Measurements from ENCODE around the gene BACE1-AS. TPM values are rescaled to one million over a fixed set of nuclear protein-coding genes. Genes with fewer than 3 reads are reported as not detected.

BACE1-AS gene
- total and polyA plus RNA-seq, 2 experiments from 2014 or later: 10.6 to 19.6 TPM

DNA sequence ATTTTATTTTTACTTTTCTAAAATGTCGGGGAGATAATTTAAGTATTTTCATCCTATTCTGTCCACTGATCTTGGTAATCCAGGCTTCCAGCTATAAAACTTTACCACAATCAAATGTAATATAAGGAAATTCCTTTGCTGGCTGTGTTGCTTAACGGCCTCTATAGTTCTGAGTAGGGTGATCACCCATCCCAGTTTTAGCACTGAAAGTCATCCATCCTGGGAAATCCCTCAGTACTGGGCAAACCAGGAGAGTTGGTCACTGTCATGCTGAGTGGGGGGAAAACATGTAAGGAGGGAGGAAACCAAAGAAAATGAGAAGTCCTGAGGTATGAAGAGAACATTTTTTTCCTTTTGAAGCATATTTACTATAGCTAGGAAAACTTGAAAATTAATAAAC, 12.8 kb upstream of the BACE1-AS start:
- ATAC-seq: no peak
- Histone ChIP-seq H3F3A (replicated peaks; ENCODE audit: low read depth) (no peaks in the 10 kb centered on the region), H3K9me2 (ENCODE audit: insufficient read depth) (no peaks in the 10 kb centered on the region), H4K20me1 (replicated peaks; ENCODE audit: insufficient read depth) (0 out of 2 replicates have a peak, but pooled peaks cover 4% of the 10 kb centered on the region), H3K4me1 (ENCODE audit: insufficient read depth) (no peaks in the 10 kb centered on the region), H3K4me3 (no peak overlapping the region), H3K79me2 (replicated peaks; ENCODE audit: insufficient read depth) (no peaks in the 10 kb centered on the region), H3K27me3 (ENCODE audit: insufficient read depth) (no peaks in the 10 kb centered on the region), H2AFZ (no peak overlapping the region), H3K36me3 (ENCODE audit: insufficient read depth) (0 out of 2 replicates have a peak, but pooled peaks cover 12% of the 10 kb centered on the region), H3K4me2 (no peak overlapping the region), H3K27ac (ENCODE audit: low read depth) (no peak overlapping the region)
- TF ChIP-seq, protein P1, sequence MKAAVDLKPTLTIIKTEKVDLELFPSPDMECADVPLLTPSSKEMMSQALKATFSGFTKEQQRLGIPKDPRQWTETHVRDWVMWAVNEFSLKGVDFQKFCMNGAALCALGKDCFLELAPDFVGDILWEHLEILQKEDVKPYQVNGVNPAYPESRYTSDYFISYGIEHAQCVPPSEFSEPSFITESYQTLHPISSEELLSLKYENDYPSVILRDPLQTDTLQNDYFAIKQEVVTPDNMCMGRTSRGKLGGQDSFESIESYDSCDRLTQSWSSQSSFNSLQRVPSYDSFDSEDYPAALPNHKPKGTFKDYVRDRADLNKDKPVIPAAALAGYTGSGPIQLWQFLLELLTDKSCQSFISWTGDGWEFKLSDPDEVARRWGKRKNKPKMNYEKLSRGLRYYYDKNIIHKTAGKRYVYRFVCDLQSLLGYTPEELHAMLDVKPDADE (IDR thresholded peaks at IDR 0.05): no peak
- TF ChIP-seq ZNF114 (CRISPR knock-in tag; IDR thresholded peaks at IDR 0.05): no peak
- TF ChIP-seq, protein P2, sequence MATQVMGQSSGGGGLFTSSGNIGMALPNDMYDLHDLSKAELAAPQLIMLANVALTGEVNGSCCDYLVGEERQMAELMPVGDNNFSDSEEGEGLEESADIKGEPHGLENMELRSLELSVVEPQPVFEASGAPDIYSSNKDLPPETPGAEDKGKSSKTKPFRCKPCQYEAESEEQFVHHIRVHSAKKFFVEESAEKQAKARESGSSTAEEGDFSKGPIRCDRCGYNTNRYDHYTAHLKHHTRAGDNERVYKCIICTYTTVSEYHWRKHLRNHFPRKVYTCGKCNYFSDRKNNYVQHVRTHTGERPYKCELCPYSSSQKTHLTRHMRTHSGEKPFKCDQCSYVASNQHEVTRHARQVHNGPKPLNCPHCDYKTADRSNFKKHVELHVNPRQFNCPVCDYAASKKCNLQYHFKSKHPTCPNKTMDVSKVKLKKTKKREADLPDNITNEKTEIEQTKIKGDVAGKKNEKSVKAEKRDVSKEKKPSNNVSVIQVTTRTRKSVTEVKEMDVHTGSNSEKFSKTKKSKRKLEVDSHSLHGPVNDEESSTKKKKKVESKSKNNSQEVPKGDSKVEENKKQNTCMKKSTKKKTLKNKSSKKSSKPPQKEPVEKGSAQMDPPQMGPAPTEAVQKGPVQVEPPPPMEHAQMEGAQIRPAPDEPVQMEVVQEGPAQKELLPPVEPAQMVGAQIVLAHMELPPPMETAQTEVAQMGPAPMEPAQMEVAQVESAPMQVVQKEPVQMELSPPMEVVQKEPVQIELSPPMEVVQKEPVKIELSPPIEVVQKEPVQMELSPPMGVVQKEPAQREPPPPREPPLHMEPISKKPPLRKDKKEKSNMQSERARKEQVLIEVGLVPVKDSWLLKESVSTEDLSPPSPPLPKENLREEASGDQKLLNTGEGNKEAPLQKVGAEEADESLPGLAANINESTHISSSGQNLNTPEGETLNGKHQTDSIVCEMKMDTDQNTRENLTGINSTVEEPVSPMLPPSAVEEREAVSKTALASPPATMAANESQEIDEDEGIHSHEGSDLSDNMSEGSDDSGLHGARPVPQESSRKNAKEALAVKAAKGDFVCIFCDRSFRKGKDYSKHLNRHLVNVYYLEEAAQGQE (IDR thresholded peaks at IDR 0.05; ENCODE audit: unreplicated experiment): no peak
- TF ChIP-seq EZH2phosphoT487 (IDR thresholded peaks at IDR 0.05; ENCODE audit: unreplicated experiment): no peak
- no peak for TF ChIP-seq NANOG (IDR thresholded peaks at IDR 0.05; ENCODE audit: borderline replicate concordance)
- TF ChIP-seq, protein P3, sequence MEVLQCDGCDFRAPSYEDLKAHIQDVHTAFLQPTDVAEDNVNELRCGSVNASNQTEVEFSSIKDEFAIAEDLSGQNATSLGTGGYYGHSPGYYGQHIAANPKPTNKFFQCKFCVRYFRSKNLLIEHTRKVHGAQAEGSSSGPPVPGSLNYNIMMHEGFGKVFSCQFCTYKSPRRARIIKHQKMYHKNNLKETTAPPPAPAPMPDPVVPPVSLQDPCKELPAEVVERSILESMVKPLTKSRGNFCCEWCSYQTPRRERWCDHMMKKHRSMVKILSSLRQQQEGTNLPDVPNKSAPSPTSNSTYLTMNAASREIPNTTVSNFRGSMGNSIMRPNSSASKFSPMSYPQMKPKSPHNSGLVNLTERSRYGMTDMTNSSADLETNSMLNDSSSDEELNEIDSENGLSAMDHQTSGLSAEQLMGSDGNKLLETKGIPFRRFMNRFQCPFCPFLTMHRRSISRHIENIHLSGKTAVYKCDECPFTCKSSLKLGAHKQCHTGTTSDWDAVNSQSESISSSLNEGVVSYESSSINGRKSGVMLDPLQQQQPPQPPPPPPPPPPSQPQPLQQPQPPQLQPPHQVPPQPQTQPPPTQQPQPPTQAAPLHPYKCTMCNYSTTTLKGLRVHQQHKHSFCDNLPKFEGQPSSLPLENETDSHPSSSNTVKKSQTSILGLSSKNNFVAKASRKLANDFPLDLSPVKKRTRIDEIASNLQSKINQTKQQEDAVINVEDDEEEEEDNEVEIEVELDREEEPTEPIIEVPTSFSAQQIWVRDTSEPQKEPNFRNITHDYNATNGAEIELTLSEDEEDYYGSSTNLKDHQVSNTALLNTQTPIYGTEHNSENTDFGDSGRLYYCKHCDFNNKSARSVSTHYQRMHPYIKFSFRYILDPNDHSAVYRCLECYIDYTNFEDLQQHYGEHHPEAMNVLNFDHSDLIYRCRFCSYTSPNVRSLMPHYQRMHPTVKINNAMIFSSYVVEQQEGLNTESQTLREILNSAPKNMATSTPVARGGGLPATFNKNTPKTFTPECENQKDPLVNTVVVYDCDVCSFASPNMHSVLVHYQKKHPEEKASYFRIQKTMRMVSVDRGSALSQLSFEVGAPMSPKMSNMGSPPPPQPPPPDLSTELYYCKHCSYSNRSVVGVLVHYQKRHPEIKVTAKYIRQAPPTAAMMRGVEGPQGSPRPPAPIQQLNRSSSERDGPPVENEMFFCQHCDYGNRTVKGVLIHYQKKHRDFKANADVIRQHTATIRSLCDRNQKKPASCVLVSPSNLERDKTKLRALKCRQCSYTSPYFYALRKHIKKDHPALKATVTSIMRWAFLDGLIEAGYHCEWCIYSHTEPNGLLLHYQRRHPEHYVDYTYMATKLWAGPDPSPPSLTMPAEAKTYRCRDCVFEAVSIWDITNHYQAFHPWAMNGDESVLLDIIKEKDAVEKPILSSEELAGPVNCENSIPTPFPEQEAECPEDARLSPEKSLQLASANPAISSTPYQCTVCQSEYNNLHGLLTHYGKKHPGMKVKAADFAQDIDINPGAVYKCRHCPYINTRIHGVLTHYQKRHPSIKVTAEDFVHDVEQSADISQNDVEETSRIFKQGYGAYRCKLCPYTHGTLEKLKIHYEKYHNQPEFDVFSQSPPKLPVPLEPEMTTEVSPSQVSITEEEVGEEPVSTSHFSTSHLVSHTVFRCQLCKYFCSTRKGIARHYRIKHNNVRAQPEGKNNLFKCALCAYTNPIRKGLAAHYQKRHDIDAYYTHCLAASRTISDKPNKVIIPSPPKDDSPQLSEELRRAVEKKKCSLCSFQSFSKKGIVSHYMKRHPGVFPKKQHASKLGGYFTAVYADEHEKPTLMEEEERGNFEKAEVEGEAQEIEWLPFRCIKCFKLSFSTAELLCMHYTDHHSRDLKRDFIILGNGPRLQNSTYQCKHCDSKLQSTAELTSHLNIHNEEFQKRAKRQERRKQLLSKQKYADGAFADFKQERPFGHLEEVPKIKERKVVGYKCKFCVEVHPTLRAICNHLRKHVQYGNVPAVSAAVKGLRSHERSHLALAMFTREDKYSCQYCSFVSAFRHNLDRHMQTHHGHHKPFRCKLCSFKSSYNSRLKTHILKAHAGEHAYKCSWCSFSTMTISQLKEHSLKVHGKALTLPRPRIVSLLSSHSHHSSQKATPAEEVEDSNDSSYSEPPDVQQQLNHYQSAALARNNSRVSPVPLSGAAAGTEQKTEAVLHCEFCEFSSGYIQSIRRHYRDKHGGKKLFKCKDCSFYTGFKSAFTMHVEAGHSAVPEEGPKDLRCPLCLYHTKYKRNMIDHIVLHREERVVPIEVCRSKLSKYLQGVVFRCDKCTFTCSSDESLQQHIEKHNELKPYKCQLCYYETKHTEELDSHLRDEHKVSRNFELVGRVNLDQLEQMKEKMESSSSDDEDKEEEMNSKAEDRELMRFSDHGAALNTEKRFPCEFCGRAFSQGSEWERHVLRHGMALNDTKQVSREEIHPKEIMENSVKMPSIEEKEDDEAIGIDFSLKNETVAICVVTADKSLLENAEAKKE (CRISPR knock-in tag; IDR thresholded peaks at IDR 0.05): no peak
- no peak for TF ChIP-seq EZH2 (IDR thresholded peaks at IDR 0.05; ENCODE audit: low read depth, unreplicated experiment)
- Mint-ChIP-seq H3K27me3 (ENCODE audit: insufficient read depth, low read depth, poor library complexity) (no peaks in the 10 kb centered on the region), H3K4me1 (peaks cover 6% of the 10 kb centered on the region), H3K27ac (no peak overlapping the region), H3K9me3 (no peaks in the 10 kb centered on the region), H3K36me3 (ENCODE audit: low read depth) (peaks cover 27% of the 10 kb centered on the region), H3K4me3 (no peak overlapping the region)
- DNase-seq (ENCODE audit: low spot score): no peak
